ENCODE results near the gene CD163L1. TPM values are rescaled to one million over a fixed set of nuclear protein-coding genes. Genes with fewer than 3 reads are reported as not detected.
A peak's percentile ranks its signal among the peaks of the same experiment; 100 is the strongest.

Gene CD163L1
- total RNA-seq, 4 donors from 2014 or later: 0.20 to 6.4 (median 3.2) TPM

DNA sequence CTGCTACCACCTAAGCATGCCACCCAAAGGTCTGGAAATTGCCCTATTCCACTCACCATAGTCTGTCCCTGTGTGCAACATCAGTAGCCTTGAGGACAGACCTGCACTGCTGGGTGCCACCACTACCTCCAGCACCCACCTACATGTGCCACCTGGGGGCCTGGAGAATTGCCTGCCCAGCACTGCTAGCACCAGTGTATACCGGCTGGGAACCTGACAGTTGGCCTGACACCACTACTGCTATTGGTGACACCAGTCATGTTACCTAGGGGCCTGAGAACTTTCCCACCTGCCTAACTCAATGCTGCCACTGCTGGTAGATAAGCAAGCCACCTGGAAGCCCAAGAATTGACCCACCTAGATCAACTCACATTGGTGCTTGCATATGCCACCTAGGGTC lies 60.8 kb downstream of the CD163L1 start:
- no peaks in the 10 kb centered on the region for H3K9me3 ChIP-seq
- no peaks in the 10 kb centered on the region for H3K27me3 ChIP-seq
- intact Hi-C loops (cut with DNase I; ENCODE audit: low total_unique reads): no loop called here
- no peak overlapping the region for H3K27ac ChIP-seq
- WGBS, 2 donors (ENCODE audit: low coverage in 1 of 2): 100% methylated on average over 1 of the region's 1 CpG; no CpG with 5 or more reads in 1 of the 2 donors
- no peak overlapping the region for H3K4me3 ChIP-seq
- TF ChIP-seq, protein P1, sequence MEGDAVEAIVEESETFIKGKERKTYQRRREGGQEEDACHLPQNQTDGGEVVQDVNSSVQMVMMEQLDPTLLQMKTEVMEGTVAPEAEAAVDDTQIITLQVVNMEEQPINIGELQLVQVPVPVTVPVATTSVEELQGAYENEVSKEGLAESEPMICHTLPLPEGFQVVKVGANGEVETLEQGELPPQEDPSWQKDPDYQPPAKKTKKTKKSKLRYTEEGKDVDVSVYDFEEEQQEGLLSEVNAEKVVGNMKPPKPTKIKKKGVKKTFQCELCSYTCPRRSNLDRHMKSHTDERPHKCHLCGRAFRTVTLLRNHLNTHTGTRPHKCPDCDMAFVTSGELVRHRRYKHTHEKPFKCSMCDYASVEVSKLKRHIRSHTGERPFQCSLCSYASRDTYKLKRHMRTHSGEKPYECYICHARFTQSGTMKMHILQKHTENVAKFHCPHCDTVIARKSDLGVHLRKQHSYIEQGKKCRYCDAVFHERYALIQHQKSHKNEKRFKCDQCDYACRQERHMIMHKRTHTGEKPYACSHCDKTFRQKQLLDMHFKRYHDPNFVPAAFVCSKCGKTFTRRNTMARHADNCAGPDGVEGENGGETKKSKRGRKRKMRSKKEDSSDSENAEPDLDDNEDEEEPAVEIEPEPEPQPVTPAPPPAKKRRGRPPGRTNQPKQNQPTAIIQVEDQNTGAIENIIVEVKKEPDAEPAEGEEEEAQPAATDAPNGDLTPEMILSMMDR (IDR thresholded peaks at IDR 0.05): no peak
- no peak for TF ChIP-seq POLR2AphosphoS5 (IDR thresholded peaks at IDR 0.05)
- no peak for TF ChIP-seq POLR2A (IDR thresholded peaks at IDR 0.05)
- no peak for TF ChIP-seq EP300 (IDR thresholded peaks at IDR 0.05; ENCODE audit: low read depth)
- no peaks in the 10 kb centered on the region for H3K36me3 ChIP-seq
- in situ Hi-C loops (cut with MboI; ENCODE audit: low pct_ligation_motif_present in 1 of 4, low pct_unique_long_range_greater_than_20kb in 1 of 4, low sequenced_read_pairs in 3 of 4): no loop called here
- no peaks in the 10 kb centered on the region for H3K4me1 ChIP-seq
- no peak for DNase-seq

DNA sequence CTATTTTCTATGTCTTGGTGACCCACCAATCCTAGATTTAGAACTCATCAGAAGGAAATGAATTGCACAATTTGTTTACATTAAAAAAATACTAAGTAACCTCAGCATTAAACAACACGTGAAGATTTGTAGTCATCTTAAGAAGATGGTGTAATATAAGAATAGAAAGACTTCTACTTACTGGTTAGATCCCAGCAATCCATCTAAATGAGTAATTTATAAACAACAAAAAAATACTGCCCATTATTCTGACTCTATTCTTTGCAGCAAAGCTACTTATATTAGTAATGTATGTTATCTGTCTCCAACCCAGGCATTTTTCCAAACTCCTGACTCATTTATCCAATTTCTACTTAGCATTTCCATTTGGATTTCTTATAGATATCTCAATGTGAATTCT lies 67.8 kb downstream of the CD163L1 start:
- in situ Hi-C loops (cut with MboI; ENCODE audit: low pct_ligation_motif_present in 1 of 4, low pct_unique_long_range_greater_than_20kb in 1 of 4, low sequenced_read_pairs in 3 of 4) (no loop called here), intact Hi-C loops (cut with DNase I; ENCODE audit: low total_unique reads) (no loop called here)
- Histone ChIP-seq H3K4me3 (no peak overlapping the region), H3K4me1 (no peaks in the 10 kb centered on the region), H3K27me3 (no peaks in the 10 kb centered on the region), H3K36me3 (no peaks in the 10 kb centered on the region), H3K27ac (no peak overlapping the region), H3K9me3 (no peaks in the 10 kb centered on the region)
- WGBS, 2 donors (ENCODE audit: low coverage in 1 of 2): 50 to 67% methylated on average over 1 of the region's 1 CpG
- TF ChIP-seq, protein P1 (IDR thresholded peaks at IDR 0.05): no peak
- no peak for TF ChIP-seq POLR2AphosphoS5 (IDR thresholded peaks at IDR 0.05)
- no peak for TF ChIP-seq EP300 (IDR thresholded peaks at IDR 0.05; ENCODE audit: low read depth)
- TF ChIP-seq POLR2A (IDR thresholded peaks at IDR 0.05): no peak
- no peak for DNase-seq

DNA sequence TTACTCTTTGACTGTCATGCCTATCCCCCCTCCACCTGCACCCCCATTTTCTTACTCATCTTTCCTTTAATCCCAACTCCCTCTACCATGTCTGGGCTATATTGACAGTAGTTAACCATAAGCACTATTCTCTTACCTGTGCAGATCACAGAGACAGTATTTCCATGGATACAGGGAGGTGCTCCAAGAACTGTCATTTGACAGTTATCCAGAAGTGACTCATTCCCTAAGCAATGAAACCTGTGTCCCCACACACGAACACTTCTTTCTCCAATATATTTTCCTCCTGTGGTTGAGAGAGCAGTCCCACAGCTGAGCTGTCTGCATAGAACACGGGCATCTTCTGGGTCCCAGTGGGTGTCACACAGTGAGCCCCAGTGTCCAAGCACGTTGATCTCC lies 68.8 kb downstream of the CD163L1 start:
- WGBS, 2 donors (ENCODE audit: low coverage in 1 of 2): 29 to 61% methylated on average over 1 to 3 of the region's 3 CpGs
- in situ Hi-C loops (cut with MboI; ENCODE audit: low pct_ligation_motif_present in 1 of 4, low pct_unique_long_range_greater_than_20kb in 1 of 4, low sequenced_read_pairs in 3 of 4): no loop called here
- intact Hi-C loops (cut with DNase I; ENCODE audit: low total_unique reads): no loop called here

DNA sequence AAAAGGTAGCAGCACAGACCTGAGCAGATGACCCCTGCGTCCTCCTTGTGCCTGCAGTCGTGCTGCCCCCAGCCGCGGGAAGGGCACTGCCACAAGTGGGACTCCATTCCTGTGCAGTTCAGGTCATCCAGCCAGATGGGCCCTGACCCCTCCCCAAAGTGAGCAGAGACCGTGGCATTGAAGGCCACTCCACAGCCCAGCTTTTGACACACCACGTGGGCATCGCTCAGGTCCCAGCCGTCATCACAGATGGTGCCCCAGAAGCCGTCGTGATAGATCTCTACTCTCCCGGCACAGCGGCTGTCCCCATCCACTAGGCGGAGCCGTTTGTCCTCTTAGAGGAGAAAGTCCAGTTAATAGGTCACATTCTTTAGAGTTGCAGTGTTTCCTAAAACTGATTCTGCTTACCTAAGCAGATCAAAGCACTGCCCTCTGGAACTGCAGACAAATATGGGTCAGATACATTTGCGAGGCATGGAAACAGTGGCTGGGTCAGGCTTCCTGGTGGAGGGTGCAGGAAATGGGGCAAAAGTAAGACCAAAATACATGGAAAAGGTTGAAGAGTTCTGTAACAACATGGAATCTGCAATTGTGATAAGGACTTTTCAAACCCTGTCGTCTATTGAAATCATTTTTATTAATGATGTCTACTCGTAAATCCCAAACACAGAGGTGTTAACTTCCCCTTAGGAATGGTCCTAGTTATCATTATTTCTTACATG lies 69.4 kb downstream of the CD163L1 start:
- H3K4me1 ChIP-seq: no peaks in the 10 kb centered on the region
- no peaks in the 10 kb centered on the region for H3K9me3 ChIP-seq
- no peaks in the 10 kb centered on the region for H3K27me3 ChIP-seq
- no peak overlapping the region for H3K4me3 ChIP-seq
- peak; percentile 42 for DNase-seq
- no peak for TF ChIP-seq POLR2A (IDR thresholded peaks at IDR 0.05)
- no peak for TF ChIP-seq POLR2AphosphoS5 (IDR thresholded peaks at IDR 0.05)
- TF ChIP-seq, protein P1 (IDR thresholded peaks at IDR 0.05): peak; percentile 21 to 39 (median 37)
- 30 to 40% methylated on average over 7 to 17 of the region's 17 CpGs for WGBS, 2 donors (ENCODE audit: low coverage in 1 of 2)
- in situ Hi-C loops (cut with MboI; ENCODE audit: low pct_ligation_motif_present in 1 of 4, low pct_unique_long_range_greater_than_20kb in 1 of 4, low sequenced_read_pairs in 3 of 4) (no loop called here), intact Hi-C loops (cut with DNase I; ENCODE audit: low total_unique reads) (no loop called here)
- no peak overlapping the region for H3K27ac ChIP-seq
- H3K36me3 ChIP-seq: no peaks in the 10 kb centered on the region

More for the DNA sequence above, 68.8 kb downstream of the CD163L1 start:
- no peaks in the 10 kb centered on the region for H3K27me3 ChIP-seq
- no peak for DNase-seq
- no peaks in the 10 kb centered on the region for H3K9me3 ChIP-seq
- no peak overlapping the region for H3K4me3 ChIP-seq
- H3K4me1 ChIP-seq: no peaks in the 10 kb centered on the region
- no peaks in the 10 kb centered on the region for H3K36me3 ChIP-seq
- TF ChIP-seq, protein P1 (IDR thresholded peaks at IDR 0.05): no peak
- TF ChIP-seq POLR2A (IDR thresholded peaks at IDR 0.05) (no peak), EP300 (IDR thresholded peaks at IDR 0.05; ENCODE audit: low read depth) (no peak), POLR2AphosphoS5 (IDR thresholded peaks at IDR 0.05) (no peak)
- no peak overlapping the region for H3K27ac ChIP-seq

Data from transverse colon (tissue), 4 donors.